HG03342 (cell line): ENCODE results near the gene ELL2.
"Not testable (repeated sequence)": the region's sequence is repeated elsewhere in the genome, so short reads cannot be mapped to it uniquely, and the experiment has no call there.

Source experiments
- ATAC-seq: cut with Tn5 transposase; IDR thresholded peaks from one replicate; pipeline ENCODE4 v1.9.1; 2021; ENCODE audit warnings: mild to moderate bottlenecking, moderate library complexity; ENCODE audit not compliant: unreplicated experiment

The ELL2 gene

GRCh38 chr5:95931079-95931833, 30.4 kb downstream of the ELL2 start:
- no peak for ATAC-seq

GRCh38 chr5:95930141-95930930, 31.3 kb downstream of the ELL2 start:
- ATAC-seq = no peak

- ATAC-seq = no peak
These were observed 32.9 kb downstream of the ELL2 start for GRCh38 chr5:95928724-95929253.

DNA sequence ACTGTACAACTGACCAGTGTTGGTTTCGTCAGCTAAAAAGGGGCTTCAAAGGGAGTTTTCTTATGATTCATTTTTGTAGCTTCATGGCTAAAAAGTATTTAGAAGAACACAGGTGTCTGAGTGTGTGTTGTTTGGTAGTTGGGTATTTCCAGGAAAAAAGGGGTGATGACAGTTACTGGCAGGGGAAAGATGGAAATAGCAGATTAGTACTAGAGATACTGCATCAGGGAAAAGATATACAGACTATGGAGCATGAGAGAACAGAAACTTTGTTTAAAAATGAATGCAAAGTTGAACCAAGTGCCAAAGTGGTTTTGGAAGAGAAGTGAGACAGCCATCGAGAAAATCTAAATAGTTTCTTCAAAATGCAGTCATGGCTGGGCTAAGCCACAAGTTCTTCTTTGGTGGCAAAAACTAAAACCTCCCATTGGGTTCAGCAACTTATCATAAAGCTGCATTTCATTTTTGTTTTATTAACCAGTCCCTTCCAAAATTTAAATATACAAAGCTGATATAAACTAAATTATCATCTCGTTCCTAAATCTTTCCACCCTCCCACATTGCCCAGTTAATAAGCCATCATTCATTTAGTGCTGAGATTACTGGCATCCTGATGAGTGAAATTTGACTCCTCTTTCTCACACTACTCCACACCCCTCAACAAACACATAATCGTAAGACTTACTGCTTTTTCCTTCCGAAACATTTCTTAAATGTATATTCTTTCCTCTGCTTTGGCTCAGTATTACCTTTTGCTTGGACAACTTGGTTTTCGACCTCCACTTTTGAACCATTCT, 33.5 kb downstream of the ELL2 start:
- peak; percentile 40 for ATAC-seq

GRCh38 chr5:95927300-95927699, 34.4 kb downstream of the ELL2 start:
- not testable (repeated sequence) for ATAC-seq

DNA sequence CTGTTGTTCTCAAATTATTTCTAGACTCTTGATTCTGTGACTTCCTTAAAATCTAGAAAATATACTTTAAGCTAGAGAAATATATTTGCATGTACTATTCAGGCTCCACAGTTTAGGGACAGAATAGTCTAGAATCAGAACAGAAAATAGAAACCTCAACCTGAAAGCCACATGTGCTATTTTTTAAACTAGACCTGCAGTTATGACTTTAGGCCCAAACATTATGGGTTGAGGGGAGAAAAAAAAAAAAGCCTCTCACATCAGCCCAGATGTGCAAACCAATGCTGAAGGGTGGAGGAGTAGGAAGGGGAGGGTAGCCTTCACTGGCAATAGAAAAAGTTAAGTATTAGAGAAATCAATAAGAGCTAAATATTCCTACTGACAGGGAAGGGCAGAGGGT, 35.7 kb downstream of the ELL2 start:
- peak; percentile 52 for ATAC-seq

GRCh38 chr5:95925378-95925744, 36.3 kb downstream of the ELL2 start:
- ATAC-seq = no peak

GRCh38 chr5:95924720-95925377, 36.8 kb downstream of the ELL2 start:
- no peak for ATAC-seq

DNA sequence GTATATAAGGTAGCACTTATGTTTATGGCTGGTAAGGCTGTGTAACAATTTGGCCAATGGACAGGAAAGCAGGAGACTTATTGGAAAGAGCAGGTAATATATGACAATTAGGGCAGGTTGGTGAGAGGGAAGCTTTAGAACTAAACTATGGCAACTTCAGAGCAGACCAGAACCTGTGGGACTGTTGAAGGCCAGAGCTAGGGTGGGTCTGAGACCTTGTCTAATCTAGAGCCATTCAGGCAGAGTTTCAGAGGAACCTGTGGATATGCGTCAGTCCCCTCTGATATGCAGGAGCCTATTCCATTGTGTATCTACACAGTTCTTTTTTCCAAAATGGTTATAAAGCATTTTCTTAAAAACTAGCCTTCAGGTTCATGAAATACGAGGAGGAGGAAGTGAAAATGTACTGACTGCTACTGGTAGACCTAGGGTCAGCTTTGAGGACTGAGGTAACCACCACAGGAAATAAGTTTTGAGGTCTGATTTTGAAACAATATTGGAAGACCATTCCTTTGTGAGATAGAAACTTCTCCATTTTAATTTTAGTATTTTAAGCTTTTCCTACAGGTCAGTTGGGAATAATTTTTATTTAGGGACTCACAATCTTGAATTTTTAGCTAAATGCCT, 37.6 kb downstream of the ELL2 start:
- peak; percentile 41 for ATAC-seq

- no peak for ATAC-seq
These were observed 38.9 kb downstream of the ELL2 start for GRCh38 chr5:95922798-95923197.

GRCh38 chr5:95921501-95921900, 40.1 kb downstream of the ELL2 start:
- ATAC-seq = no peak

- no peak for ATAC-seq
These were observed 40.8 kb downstream of the ELL2 start for GRCh38 chr5:95920822-95921221.

- no peak for ATAC-seq
These were observed 42.0 kb downstream of the ELL2 start for GRCh38 chr5:95919658-95920057.

DNA sequence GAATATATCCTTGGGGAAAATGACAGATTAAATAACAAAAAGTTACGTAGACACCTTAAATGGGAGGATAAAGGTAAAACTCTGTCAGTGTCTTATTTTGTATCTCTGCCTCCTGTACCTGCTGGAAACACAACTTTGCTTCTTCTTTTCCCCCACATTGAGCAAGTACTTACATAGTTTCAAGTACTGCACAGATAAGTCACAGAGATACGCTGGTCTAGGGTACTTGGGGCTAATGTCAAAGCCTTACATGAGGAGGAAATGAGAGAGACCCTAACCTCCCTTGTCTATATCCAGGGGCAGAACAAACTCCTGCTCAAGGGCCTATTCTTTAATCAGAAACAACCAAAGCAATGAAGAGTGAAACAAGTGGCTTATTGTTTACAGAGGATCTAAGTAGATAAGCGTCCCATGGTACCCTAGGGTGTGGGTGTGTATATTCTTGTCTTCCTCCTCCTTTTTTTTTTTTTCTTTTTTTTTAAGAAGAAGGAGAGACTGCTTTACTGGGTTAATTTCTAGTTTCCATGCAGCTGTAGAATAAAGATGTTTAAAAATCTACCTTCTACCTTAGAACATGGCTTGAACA, 43.1 kb downstream of the ELL2 start:
- no peak for ATAC-seq

DNA sequence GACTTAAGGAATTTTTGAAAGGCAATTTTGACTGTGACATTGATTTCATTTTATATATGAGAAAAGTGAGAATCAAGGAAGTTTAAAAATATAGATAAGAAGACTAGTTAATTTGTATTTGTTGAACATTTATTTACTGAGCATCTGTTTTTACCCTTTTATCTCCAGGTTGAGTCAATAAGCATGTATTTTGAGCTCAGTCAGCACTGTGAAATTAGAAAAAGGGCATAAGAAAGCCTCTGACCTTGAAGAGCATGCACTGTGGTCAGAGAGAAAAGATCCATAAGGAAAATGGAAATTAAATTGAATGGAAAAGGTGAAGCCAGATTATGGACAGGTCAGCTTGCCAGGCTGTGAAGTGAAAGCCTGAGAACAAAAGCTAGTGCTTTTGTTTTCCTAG, 44.4 kb downstream of the ELL2 start:
- ATAC-seq = no peak

DNA sequence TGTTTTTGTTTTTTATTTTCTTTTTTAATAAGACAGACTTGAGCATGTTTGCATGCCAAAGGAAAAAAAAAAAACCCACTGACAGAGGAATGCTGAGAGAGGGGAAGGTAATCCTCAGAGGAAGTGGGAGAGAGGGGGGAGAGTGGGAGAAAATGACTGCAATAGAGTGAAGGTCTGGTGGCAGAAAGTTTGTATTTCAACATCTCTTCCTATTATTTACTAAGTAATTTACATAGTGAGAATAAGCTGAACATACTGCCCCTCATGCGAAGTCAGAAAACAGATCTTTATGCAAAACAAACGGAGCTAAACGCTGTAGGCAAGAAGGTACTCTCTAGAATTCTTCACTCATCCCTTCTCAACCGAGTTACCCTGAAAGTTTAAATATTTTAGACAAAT, 45.0 kb downstream of the ELL2 start:
- ATAC-seq = peak; percentile 4

- ATAC-seq = peak; percentile 75
These were observed 45.5 kb downstream of the ELL2 start for GRCh38 chr5:95915999-95916686.

DNA sequence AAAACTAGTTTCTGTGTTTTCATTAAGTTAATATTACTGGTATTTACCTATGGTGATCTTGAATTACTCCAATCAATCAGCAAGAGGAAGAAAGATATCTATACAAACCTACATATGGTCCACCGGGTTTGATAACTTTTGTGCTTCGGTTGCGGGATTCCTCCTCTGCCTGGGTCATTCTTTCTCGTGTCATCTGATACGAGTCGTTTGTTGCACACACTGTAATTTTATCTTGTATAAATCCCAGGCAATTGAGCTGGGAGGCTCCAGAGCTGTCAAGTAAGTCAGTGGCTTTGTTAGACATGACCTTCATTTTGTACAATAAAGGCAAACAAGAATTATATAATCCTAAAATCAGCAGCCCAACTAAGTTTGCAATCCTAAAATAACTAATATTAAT, 48.0 kb downstream of the ELL2 start:
- ATAC-seq = no peak

DNA sequence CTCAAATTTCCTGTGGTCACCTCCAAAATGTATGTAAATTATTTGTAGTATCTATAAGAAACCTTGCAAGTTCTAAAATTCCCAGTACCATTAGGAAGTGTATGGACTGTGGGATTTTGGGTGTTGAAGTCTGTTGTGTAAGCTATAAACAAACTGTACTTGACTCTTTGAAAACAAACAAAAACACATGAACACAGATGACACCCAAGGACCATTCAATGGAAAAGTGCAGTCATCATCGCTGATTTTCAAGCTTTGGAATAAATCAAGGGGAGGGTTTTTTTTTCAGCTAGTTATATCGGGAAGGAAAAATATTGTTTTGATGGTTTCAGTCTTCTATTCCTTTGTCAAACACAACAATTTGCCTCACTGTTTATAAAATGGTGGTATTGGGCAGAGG, 49.6 kb downstream of the ELL2 start:
- no peak for ATAC-seq
